Measurements from ENCODE around the gene IGHMBP2.
"Not testable (repeated sequence)": the region's sequence is repeated elsewhere in the genome, so short reads cannot be mapped to it uniquely, and the experiment has no call there.

The IGHMBP2 gene

GRCh38 chr11:68961245-68961644 is 57.6 kb downstream of the IGHMBP2 start:
- no peak for DNase-seq (ENCODE audit: low spot score)

GRCh38 chr11:68962527-68963250 is 59.0 kb downstream of the IGHMBP2 start:
- no peak for DNase-seq (ENCODE audit: low spot score)

GRCh38 chr11:68963779-68964178 is 60.1 kb downstream of the IGHMBP2 start:
- DNase-seq (ENCODE audit: low spot score), result no peak

- no peak for DNase-seq (ENCODE audit: low spot score)
Measured at GRCh38 chr11:68965901-68966853, 62.5 kb downstream of the IGHMBP2 start.

GRCh38 chr11:68966894-68967780 is 63.4 kb downstream of the IGHMBP2 start:
- DNase-seq (ENCODE audit: low spot score), result no peak

- DNase-seq (ENCODE audit: low spot score), result no peak
Measured at GRCh38 chr11:68968306-68969250, 64.9 kb downstream of the IGHMBP2 start.

- no peak for DNase-seq (ENCODE audit: low spot score)
Measured at GRCh38 chr11:68969386-68969785, 65.7 kb downstream of the IGHMBP2 start.

- no peak for DNase-seq (ENCODE audit: low spot score)
Measured at GRCh38 chr11:68970921-68971636, 67.4 kb downstream of the IGHMBP2 start.

- no peak for DNase-seq (ENCODE audit: low spot score)
Measured at GRCh38 chr11:68973219-68973618, 69.5 kb downstream of the IGHMBP2 start.

- not testable (repeated sequence) for DNase-seq (ENCODE audit: low spot score)
Measured at GRCh38 chr11:68973706-68974105, 70.0 kb downstream of the IGHMBP2 start.

- DNase-seq (ENCODE audit: low spot score), result no peak
Measured at GRCh38 chr11:68974421-68975194, 70.9 kb downstream of the IGHMBP2 start.

GRCh38 chr11:68976095-68976494 is 72.4 kb downstream of the IGHMBP2 start:
- DNase-seq (ENCODE audit: low spot score), result no peak

GRCh38 chr11:68976563-68976962 is 72.9 kb downstream of the IGHMBP2 start:
- no peak for DNase-seq (ENCODE audit: low spot score)

GRCh38 chr11:68977781-68978625 is 74.3 kb downstream of the IGHMBP2 start:
- no peak for DNase-seq (ENCODE audit: low spot score)

GRCh38 chr11:68978626-68978930 is 74.9 kb downstream of the IGHMBP2 start:
- DNase-seq (ENCODE audit: low spot score), result no peak

- no peak for DNase-seq (ENCODE audit: low spot score)
Measured at GRCh38 chr11:68978931-68979594, 75.4 kb downstream of the IGHMBP2 start.

GRCh38 chr11:68979931-68980775 is 76.5 kb downstream of the IGHMBP2 start:
- DNase-seq (ENCODE audit: low spot score), result no peak
